ENCODE data around the gene PRB4. TPM values are rescaled to one million over a fixed set of nuclear protein-coding genes. Genes with fewer than 3 reads are reported as not detected.

Gene PRB4
- total RNA-seq: not detected in 2 replicates

DNA sequence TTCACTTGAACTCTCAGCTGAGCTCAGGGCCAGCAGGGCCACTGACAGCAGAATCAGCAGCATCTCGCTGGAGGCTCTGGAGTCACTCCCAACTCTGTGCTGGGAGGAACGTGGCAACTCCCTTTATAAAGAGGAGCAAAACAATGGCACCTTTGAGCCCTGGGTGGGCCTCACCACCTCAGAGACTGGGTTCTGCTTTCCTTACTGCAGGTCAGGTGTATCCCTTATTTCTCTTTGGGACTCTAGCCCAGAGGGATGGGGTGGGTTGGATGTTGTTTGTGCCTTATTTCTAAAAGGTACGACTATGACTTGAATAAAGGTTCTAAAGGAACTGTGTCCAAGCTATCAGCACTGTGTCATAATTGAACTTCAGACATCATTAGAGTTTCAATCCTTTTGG is at the start of gene PRB4:
Gene PRB4, minus strand, starts transcription at position 101 of the 400 bp plus-strand sequence. Its CDS starts 38 bp downstream, at position 63.
- DNase-seq (ENCODE audit: low read depth, low spot score): no peak

DNA sequence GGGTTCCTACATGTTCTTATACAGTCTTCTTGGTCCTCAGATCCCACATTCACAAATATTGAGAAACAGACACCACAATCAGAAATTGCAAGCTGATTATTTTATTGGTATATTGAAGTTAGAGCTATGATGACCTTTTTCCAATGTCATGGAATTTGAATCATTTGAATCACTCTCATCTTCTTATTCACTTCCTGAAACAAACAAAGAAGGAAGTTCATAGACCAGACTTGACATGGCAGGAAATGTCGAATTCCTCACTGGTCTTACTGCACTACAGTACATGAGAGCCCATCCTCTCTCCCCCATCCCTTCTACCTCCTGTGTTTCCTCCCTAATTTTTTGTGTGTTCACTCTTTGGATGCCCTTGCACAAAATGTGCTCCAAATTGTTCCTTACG is 41.5 kb upstream of the PRB4 start:
- peak; percentile 10 for DNase-seq (ENCODE audit: low read depth, low spot score)

DNA sequence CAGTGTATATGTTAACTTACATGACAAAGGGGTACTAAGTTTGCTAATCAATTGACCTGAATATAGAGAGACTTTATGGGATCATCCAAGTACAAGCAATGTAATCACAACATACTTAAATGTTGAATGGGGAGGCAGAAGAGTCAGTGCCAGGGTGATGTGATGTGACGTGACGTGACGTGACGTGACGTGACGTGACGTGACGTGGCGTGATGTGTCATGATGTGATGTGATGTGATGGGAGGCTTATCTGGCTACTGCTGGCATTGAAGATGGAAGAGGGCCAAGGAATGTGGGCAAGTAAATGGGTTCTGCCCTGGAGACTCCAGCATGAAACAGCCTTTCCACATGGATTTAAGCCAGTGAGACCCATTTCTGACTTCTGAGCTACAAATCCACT is 38.2 kb upstream of the PRB4 start:
- no peak for DNase-seq (ENCODE audit: low read depth, low spot score)

DNA sequence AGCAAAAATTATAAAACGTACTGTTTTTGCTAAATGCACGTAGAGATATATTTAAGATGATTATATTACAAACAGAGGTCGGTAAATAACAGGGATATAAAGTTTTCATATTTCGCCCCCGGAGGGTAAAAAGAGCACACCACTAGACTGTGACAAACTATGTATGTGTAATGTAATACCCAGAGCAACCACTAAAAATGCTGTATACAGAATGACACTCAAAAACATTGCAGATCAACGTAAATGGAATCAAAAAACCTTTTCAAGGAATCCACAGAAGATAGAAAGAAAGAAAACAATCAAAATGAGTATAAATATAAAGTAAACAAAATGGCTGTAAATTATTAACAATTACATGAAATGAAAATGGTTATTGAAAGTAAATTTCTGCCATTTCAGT is 37.6 kb upstream of the PRB4 start:
- no peak for DNase-seq (ENCODE audit: low read depth, low spot score)

DNA sequence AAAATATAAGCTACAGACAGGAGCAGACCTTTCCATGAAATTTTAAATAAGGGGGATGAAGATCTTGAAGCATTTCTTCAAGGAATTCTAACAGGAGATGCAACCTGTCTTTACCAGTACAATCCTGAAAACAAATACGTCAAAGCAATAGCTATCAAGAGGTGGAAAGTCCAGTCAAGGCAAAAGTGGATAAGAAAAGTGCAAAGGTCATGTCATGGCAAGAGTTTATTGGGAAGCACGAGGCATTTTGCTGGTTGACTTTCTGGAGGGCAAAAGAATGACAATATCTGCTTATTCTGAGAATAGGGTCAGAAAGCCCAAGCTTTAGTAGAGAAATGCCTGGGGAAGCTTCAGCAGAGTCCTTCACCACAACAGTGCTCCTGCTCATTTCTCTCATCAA is 34.3 kb upstream of the PRB4 start:
- DNase-seq (ENCODE audit: low read depth, low spot score): no peak

DNA sequence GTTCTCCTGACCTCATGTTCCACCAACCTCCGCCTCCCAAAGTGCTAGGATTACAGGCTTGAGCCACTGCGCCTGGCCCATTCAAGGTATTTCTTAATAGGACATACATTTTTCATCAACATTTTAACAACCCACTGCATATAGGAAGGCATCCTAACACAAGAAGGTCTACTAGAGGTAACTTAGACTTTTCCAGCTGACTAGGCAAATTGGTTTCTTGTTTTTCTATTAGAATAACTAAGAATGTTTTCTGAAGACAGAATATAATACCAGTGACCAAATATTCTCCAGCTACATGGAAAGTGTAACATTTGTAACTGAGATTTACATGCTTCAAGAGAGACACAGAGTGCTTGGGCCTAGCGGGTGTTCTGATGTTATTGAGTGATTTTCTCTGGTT is 14.2 kb upstream of the PRB4 start:
- no peak for DNase-seq (ENCODE audit: low read depth, low spot score)

DNA sequence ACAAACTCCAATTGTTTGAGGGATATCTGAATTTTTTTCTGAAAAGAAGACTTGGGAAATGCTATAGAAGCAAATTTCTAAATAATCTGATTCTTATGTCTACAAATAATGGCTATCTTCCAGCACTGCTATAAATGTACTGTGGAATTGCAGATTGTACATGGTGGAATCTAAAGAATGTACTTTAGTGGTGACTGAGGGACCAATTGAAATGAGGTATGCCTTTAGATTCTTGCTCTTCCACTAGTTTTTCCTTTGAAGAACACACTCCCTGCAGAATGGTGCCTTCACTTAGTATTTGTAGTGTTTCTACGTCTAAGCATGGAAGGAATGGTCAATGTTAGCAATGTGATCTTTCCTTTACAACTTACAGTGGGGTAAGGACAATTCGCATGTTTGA is 11.7 kb upstream of the PRB4 start:
- no peak for DNase-seq (ENCODE audit: low read depth, low spot score)

DNA sequence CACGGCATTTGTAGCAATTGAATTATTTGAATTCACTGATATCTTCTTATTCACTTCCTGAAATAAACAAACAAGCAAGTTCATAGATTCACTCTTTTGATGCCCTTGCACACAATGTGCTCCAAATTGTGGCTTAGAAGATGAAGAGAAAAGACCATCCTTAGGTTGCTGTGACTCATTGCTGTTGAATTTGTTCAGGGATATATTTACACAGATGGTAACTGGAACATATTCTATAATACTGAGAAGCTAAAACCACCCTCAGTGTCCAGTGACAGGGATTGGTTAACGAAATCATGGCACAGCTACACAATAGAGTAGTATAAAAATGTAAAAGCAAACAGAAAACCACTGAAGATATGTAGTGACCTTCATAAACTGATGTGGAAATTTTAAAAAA is 3.1 kb downstream of the PRB4 start:
- DNase-seq (ENCODE audit: low read depth, low spot score): no peak

DNA sequence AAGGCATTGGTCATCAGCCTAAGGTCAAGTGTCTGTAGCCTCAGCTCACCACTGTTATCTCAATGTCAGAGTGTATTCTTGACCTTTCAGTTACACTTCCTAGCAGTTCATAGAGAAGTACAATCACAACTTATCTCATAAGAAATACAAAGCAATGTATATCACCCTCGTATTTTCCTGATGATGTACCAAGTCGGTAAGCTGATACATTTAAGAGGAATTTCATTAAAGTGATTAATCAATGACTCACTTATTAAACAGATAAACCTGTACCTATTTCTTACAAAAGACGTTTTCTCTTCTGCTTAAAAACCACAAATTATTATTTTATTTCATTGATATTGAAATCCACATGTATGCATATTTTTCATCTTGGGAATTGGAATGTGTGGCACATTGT is 36.8 kb downstream of the PRB4 start:
- no peak for DNase-seq (ENCODE audit: low read depth, low spot score)

DNA sequence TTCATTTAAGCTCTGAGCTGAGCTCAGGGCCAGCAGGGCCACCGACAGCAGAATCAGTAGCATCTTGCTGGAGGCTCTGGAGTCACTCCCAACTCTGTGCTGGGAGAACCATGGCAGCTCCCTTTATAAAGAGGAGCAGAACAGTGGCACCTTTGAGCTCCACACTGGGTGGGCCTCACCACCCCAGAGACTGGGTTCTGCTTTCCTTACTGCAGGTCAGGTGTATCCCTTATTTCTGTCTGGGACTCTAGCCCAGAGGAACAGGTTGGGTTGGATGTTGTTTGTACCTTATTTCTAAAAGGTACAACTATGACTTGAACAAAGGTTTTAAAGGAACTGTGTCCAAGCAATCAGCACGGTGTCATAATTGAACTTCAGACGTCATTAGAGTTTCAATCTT is 40.6 kb downstream of the PRB4 start, which contains the start of gene PRB3:
Gene PRB3, minus strand, starts transcription at position 101 of the 400 bp plus-strand sequence. Its CDS starts 38 bp downstream, at position 63.
- no peak for DNase-seq (ENCODE audit: low read depth, low spot score)

DNA sequence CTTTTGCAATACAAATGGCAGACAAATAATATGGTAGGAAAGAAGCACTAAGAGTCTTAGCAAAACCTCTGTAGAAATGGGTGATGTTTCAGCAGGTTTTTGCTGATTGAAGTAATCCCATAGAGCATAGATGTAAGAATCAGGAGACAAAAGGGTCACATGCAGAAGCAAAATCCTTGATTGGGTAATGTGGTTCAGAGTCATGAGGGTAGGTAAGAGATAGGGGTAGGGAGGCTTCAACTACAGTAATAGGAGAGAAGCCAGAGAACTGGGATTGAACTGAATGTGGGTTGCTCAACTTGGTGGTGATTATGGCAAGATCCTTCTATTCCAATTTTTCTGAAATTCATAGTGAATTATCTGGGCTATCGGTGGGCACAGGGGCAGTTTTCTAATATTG is 45.7 kb downstream of the PRB4 start:
- no peak for DNase-seq (ENCODE audit: low read depth, low spot score)

Other genes starting within 250 kb of the PRB4 start
- 1.3 and 1.6 TPM in 2 replicates for gene TAS2R46, start 248.1 kb downstream of the PRB4 start, total RNA-seq
- 0.40 and 1.3 TPM in 2 replicates for gene TAS2R43, start 218.1 kb downstream of the PRB4 start, total RNA-seq
- 2.2 and 3.5 TPM in 2 replicates for gene TAS2R30, start 175.8 kb downstream of the PRB4 start, total RNA-seq
- gene SMIM10L1, start 139.2 kb downstream of the PRB4 start, total RNA-seq: 5.0 and 5.2 TPM in 2 replicates
- gene TAS2R42, start 123.5 kb downstream of the PRB4 start, total RNA-seq: not detected in 2 replicates
- gene PRB3, start 40.7 kb downstream of the PRB4 start, total RNA-seq: not detected in 2 replicates
- gene PRB2, start 85.1 kb upstream of the PRB4 start, total RNA-seq: not detected in 2 replicates